DND-41 (cell line): Measurements from ENCODE around the gene CCSER2.

ENCODE experiments used
- CTCF ChIP-seq: IDR thresholded peaks from 2 replicates; pipeline ENCODE4 v1.5.1; 2012; ENCODE audit warnings: borderline replicate concordance, low read length, moderate library complexity, mild to moderate bottlenecking; ENCODE audit not compliant: poor library complexity, severe bottlenecking; ENCODE audit errors: extremely low read depth
- EZH2 ChIP-seq: IDR thresholded peaks from 3 replicates; pipeline ENCODE4 v1.6.1; 2012; ENCODE audit warnings: borderline replicate concordance, low read depth, mild to moderate bottlenecking, moderate library complexity, low read length, inconsistent platforms; ENCODE audit not compliant: severe bottlenecking

- TF ChIP-seq CTCF: no peak
- TF ChIP-seq EZH2: no peak
Measured at GRCh38 chr10:84563355-84563754, 235.0 kb downstream of the CCSER2 start.
